Naive thymus-derived CD8-positive, alpha-beta T cell (primary cell): ENCODE measurements around the gene DENND1B. TPM values are rescaled to one million over a fixed set of nuclear protein-coding genes. Genes with fewer than 3 reads are reported as not detected.
A peak's percentile ranks its signal among the peaks of the same experiment; 100 is the strongest.

Experiments used
- ATAC-seq, 2 donors: fragments of 150-1000 bp; cut with Tn5 transposase in 1 of 2; sonication (Bioruptor Pico), chemical (Tn5 transposase) in 1 of 2; 1 replicate in 1 of 2; 2 replicates in 1 of 2; pipeline ENCODE4 v1.10.0; 2021; ENCODE audit warnings: mild to moderate bottlenecking in 2 of 2, moderate library complexity in 2 of 2
- POLR2A ChIA-PET: fragments of 350-600 bp; sonication (Branson Sonifier 250); formaldehyde crosslinking; loops from one replicate; lab custom pipeline; 2021; ENCODE audit warnings: antibody characterized with exemption; lab: Charles Lee
- DNase-seq, 10 donors: peaks; one replicate each; pipeline versions ENCODE4 v3.0.0 to v3.0.0-alpha.2; 2020 to 2022
- H3K27ac Mint-ChIP-seq, 10 donors: one replicate each; pipeline ENCODE4 v1.8.0; 2020 to 2022; ENCODE audit warnings: mild to moderate bottlenecking in 10 of 10, mixed read lengths in 10 of 10, moderate library complexity in 4 of 10, inconsistent platforms in 1 of 10
- H3K27me3 Mint-ChIP-seq, 5 donors: one replicate each; pipeline ENCODE4 v1.8.0; 2021 to 2022; ENCODE audit warnings: mixed read lengths in 5 of 5
- H3K36me3 Mint-ChIP-seq, 3 donors: one replicate each; pipeline ENCODE4 v1.8.0; 2020 to 2022; ENCODE audit warnings: mixed read lengths in 3 of 3, mild to moderate bottlenecking in 2 of 3, inconsistent platforms in 1 of 3
- H3K4me1 Mint-ChIP-seq, 4 donors: one replicate each; pipeline ENCODE4 v1.8.0; 2021 to 2022; ENCODE audit warnings: mixed read lengths in 4 of 4
- H3K4me3 Mint-ChIP-seq, 10 donors: one replicate each; pipeline ENCODE4 v1.8.0; 2020 to 2022; ENCODE audit warnings: mild to moderate bottlenecking in 10 of 10, mixed read lengths in 10 of 10, moderate library complexity in 6 of 10, inconsistent platforms in 1 of 10
- H3K9me3 Mint-ChIP-seq, 9 donors: one replicate each; pipeline ENCODE4 v1.8.0; 2020 to 2022; ENCODE audit warnings: mixed read lengths in 9 of 9, mild to moderate bottlenecking in 3 of 9, inconsistent platforms in 1 of 9, moderate library complexity in 1 of 9
- polyA plus RNA-seq, 3 donors: library from polyadenylated mRNA; unstranded; fragments of 300-500 nt; fragmentation: Illumina TruSeq; gene quantifications; one replicate each; pipeline ENCODE4 v1.2.3, GENCODE V29; 2021
- total RNA-seq, 8 experiments: library from RNA in 2 of 8; stranded (reverse) in 2 of 8; gene quantifications; one replicate each; pipeline ENCODE4 v1.2.3 and lab custom pipeline; 2021 to 2026

Gene DENND1B
- total and polyA plus RNA-seq, 5 experiments from 2014 or later, result 5.5 to 14.0 (median 9.4) TPM

DNA sequence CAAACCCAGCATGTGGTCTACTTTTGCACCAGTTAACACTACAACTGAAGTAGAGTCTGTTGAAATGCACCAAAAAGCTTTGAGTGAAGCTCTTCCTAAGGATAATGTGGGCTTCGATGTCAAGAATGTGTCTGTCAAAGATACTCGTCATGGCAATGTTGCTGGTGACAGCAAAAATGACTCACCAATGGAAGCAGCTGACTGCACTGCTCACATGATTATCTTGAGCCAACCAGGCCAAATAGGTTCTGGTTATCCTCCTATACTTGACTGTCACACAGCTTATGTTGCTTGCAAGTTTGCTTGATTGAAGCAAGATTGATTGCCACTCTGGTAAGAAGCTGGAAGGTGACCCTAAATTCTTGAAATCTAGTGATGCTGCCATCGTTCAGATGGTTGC lies 85.2 kb downstream of the DENND1B start:
- DNase-seq (no peak), ATAC-seq (no peak)
- H3K27me3 Mint-ChIP-seq, result no peaks in the 10 kb centered on the region
- POLR2A ChIA-PET, result no interaction called here
- no peak overlapping the region for H3K4me3 Mint-ChIP-seq
- H3K36me3 Mint-ChIP-seq, result peaks cover 17 to 35% (median 24%) of the 10 kb centered on the region in 3 donors
- H3K4me1 Mint-ChIP-seq, result peaks cover 2 to 14% (median 13%) of the 10 kb centered on the region in 4 donors
- peaks cover 0 to 19% (median 11%) of the 10 kb centered on the region in 9 donors for H3K9me3 Mint-ChIP-seq
- no peak overlapping the region for H3K27ac Mint-ChIP-seq

DNA sequence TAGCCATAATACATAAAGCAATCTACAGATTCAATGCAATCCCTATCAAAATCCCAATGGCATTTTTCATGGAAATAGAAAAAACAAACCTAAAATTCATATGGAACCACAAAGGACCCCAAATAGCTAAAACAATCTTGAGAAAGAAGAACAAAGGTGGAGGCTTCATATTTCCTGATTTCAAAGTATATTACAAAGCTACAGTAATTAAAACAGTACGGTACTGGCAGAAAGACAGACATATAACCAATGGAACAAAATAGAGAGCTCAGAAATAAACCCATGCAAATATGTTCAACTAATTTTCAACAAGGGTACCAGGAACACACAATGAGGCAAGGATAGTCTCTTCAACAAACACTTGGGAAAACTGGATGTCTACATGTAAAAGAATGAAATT lies 87.0 kb downstream of the DENND1B start:
- H3K27me3 Mint-ChIP-seq, result no peaks in the 10 kb centered on the region
- H3K27ac Mint-ChIP-seq, result no peak overlapping the region
- ATAC-seq (no peak), DNase-seq (no peak)
- peaks cover 17 to 35% (median 24%) of the 10 kb centered on the region in 3 donors for H3K36me3 Mint-ChIP-seq
- POLR2A ChIA-PET, result no interaction called here
- peaks cover 2 to 16% (median 10%) of the 10 kb centered on the region in 4 donors for H3K4me1 Mint-ChIP-seq
- peaks cover 0 to 19% (median 11%) of the 10 kb centered on the region in 9 donors for H3K9me3 Mint-ChIP-seq
- no peak overlapping the region for H3K4me3 Mint-ChIP-seq

DNA sequence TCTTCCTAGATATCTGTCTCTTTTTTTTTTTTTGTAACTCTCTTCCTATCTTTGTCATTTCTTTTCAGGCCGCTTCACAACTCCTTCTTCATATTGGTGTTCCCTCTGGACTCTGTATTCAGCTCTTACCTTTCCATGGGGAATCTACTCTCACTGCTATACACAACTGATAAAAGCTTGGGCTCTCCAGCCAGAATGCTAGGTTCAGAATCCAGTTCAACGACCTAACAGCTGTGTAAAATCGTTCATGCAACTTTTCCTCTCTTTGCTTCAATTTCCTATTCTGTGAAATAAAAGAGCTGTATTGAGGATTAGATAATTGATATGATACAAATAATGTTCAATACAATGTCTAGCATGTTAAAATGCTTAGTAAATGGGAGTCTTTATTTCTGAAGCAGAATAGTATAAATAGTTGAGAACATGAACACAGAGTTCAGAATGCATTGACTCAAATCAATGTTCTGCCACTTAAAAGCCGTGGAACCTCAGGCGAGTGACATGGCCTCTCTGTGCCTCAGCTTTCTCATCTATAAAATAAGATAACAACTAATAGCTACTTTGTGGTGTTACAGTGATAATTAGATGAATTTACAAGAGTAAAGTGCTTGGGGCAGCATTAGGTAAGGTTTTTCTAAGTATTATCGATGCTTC lies 88.5 kb downstream of the DENND1B start:
- no peak for DNase-seq
- ATAC-seq, result no peak
- Mint-ChIP-seq H3K36me3 (peaks cover 21 to 35% (median 24%) of the 10 kb centered on the region in 3 donors), H3K9me3 (peaks cover 0 to 19% (median 11%) of the 10 kb centered on the region in 9 donors), H3K27ac (no peak overlapping the region), H3K4me3 (no peak overlapping the region), H3K27me3 (no peaks in the 10 kb centered on the region), H3K4me1 (peaks cover 7 to 22% (median 12%) of the 10 kb centered on the region in 4 donors)
- POLR2A ChIA-PET, result no interaction called here

DNA sequence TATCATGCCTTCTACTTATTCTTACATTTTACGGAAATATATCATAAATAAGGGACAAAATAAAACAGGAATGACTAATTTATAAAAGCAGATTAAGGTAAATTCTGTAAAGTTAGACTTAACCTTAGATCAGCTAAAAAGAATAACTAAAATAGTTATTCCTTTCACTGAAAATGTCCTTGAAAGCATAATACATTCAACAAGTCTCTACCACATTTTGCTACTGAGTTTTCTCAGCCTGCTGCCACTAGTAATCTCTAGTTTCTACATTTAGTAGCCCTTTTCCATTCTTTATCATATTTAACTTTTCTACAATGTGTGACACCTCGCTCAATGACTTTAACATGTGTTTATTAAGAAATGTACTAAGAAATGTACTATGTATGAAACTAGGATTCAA lies 89.0 kb downstream of the DENND1B start:
- Mint-ChIP-seq H3K9me3 (peaks cover 0 to 19% (median 11%) of the 10 kb centered on the region in 9 donors), H3K4me1 (peaks cover 7 to 21% (median 13%) of the 10 kb centered on the region in 4 donors), H3K36me3 (peaks cover 18 to 31% (median 24%) of the 10 kb centered on the region in 3 donors), H3K27ac (no peak overlapping the region), H3K27me3 (no peaks in the 10 kb centered on the region), H3K4me3 (no peak overlapping the region)
- ATAC-seq (no peak), DNase-seq (no peak)
- POLR2A ChIA-PET, result no interaction called here

DNA sequence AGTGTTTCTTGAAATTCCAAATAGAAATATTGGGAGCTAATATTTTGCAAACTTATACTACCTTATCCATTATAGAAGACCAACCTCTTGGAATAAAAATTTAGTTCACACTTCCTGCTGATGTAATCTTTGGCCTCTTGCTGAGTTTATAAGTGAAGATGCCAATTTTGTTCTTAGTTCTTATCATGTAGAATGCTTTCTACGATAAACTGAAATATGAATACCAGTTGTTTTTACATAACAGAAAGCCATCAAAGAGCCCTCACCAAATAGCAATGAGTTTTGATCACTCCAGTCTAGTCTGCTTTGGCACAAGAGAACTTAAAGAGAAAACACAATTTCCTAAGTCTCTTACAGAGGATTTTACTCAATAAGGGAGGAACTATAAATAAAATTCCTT lies 89.5 kb downstream of the DENND1B start:
- no peak for DNase-seq
- H3K36me3 Mint-ChIP-seq, result peaks cover 18 to 27% (median 24%) of the 10 kb centered on the region in 3 donors
- ATAC-seq, result no peak
- POLR2A ChIA-PET, result no interaction called here
- no peak overlapping the region for H3K4me3 Mint-ChIP-seq
- no peak overlapping the region for H3K27ac Mint-ChIP-seq
- peaks cover 7 to 21% (median 13%) of the 10 kb centered on the region in 4 donors for H3K4me1 Mint-ChIP-seq
- no peaks in the 10 kb centered on the region for H3K27me3 Mint-ChIP-seq
- H3K9me3 Mint-ChIP-seq, result peaks cover 0 to 19% (median 11%) of the 10 kb centered on the region in 9 donors

DNA sequence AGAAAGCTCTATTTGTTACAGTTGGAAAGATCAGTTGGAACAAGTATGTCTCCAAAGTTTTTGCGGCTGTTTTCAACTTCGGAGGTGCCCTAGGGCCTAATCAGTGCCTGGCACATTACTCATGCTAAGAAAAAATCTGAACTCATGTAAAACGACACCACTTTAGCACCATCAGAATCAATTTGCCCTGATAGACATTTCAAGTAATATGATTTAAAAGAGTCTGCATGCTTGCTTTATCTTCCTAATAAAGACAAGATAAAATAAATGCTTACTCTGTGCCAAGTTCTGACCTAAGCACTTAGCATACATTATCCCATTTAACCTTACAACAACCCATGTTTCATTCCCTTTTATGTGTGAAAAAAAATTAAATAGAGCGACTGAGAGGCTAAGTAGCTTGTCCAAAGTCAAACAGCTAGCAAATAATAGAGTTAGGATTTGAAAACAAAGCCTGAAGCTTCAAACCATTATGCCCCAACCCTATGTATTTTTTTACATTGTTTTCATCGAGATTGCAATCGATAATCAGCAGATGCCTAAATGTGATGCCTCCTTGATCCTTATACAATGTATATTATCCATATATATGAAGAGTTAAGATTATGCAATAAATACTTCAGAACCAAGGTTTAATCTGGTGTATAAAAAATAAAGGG lies 91.3 kb downstream of the DENND1B start:
- H3K27ac Mint-ChIP-seq, result no peak overlapping the region
- H3K9me3 Mint-ChIP-seq, result peaks cover 0 to 13% (median 11%) of the 10 kb centered on the region in 9 donors
- no peak overlapping the region for H3K4me3 Mint-ChIP-seq
- ATAC-seq, result no peak
- DNase-seq, result no peak
- H3K27me3 Mint-ChIP-seq, result no peaks in the 10 kb centered on the region
- peaks cover 11 to 15% (median 13%) of the 10 kb centered on the region in 3 donors for H3K36me3 Mint-ChIP-seq
- H3K4me1 Mint-ChIP-seq, result peaks cover 7 to 21% (median 13%) of the 10 kb centered on the region in 4 donors
- POLR2A ChIA-PET, result no interaction called here

DNA sequence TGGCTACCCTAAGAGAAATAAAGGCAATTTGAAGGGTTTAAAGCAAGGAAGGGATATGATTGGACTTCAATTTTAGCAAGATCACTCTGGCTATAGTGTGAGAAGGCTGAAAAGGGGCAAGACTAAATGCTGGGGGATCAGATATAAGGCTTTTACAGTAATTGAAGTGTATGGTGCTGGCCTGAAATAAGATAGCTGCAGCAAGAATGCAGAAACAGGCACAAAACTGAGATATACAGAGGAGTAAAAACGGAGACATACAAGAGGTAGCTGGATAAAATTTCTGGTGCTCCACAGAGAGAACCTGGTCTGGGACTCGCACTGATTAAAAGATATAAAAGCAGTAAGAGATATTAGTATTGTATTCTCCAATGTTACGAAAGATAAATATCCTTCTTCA lies 92.0 kb downstream of the DENND1B start:
- Mint-ChIP-seq H3K4me3 (no peak overlapping the region), H3K4me1 (peaks cover 7 to 21% (median 13%) of the 10 kb centered on the region in 4 donors), H3K27ac (no peak overlapping the region), H3K36me3 (peaks cover 4 to 8% (median 6%) of the 10 kb centered on the region in 3 donors), H3K27me3 (no peaks in the 10 kb centered on the region), H3K9me3 (peaks cover 0 to 6% (median 4%) of the 10 kb centered on the region in 9 donors)
- POLR2A ChIA-PET, result no interaction called here
- DNase-seq, result no peak
- ATAC-seq, result no peak

DNA sequence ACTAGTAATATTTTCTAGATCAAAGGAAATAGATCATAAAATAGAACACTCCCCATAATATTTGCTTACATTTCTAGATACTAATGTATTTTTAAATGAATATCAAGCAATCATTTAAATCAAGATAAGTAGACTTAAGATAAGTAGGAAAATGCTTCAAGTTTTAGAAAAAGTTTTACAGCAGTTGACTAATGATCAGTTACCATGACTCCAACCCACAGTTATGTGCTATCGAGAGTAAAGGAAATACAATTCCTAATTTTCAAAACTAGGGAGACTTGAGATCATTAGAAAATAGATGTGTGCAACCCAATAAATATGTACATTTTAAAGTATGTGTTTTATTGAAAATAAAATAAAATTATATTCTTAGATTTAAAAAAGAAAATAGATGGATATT lies 95.0 kb downstream of the DENND1B start:
- POLR2A ChIA-PET, result no interaction called here
- Mint-ChIP-seq H3K4me1 (peaks cover 10 to 28% (median 18%) of the 10 kb centered on the region in 4 donors), H3K27me3 (no peaks in the 10 kb centered on the region), H3K4me3 (no peak overlapping the region), H3K36me3 (peaks cover 0 to 3% (median 0%) of the 10 kb centered on the region in 3 donors), H3K9me3 (no peaks in the 10 kb centered on the region), H3K27ac (no peak overlapping the region)
- DNase-seq (no peak), ATAC-seq (no peak)

DNA sequence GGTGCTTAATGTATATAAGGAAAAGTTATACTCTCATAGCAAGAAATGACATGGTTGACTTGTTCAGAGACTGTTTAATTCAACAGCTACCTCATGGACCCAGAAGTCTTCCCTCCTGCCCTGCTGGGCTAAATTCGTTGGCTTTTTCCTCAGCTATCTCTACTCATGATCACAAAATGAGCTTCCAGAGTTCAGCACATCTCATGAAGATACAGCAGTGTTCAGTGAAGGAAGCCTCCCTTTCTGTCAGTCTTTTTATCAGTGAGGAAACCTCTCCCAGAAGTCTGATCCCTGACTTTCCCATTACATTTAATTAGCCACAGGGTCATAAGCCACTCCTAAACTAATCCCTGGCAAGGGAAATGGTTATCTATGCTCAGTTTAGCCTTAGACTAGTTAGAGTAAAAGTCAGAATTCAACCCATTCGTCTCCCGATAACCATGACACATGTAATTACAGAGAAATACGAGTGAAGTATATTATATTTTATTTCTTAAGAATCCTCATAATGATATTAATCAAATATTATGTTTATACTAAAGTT lies 97.5 kb downstream of the DENND1B start:
- Mint-ChIP-seq H3K27ac (no peak overlapping the region), H3K4me1 (peaks cover 10 to 28% (median 16%) of the 10 kb centered on the region in 4 donors), H3K27me3 (no peaks in the 10 kb centered on the region), H3K36me3 (peaks cover 0 to 3% (median 0%) of the 10 kb centered on the region in 3 donors), H3K9me3 (no peaks in the 10 kb centered on the region), H3K4me3 (no peak overlapping the region)
- DNase-seq, result no peak
- ATAC-seq, result no peak
- POLR2A ChIA-PET, result no interaction called here

DNA sequence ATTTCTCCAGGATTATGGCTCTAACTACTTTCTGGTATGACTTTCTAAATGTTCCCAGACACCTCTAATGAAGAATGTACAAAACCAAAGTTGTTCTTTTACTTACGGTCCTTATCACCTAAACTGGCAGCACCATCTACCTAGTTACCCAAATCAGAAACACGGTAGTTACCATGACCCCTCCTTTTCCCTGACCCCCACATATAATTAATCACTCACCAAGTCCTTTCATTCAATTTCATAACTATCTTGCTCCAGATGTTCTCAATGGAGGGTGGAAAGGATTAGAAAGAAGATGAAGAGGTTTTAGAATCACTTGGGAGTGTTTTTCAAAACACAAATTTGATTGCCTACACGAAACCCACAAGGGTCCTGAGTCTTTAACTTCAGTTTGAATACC lies 98.0 kb downstream of the DENND1B start:
- H3K36me3 Mint-ChIP-seq, result no peaks in the 10 kb centered on the region
- POLR2A ChIA-PET, result no interaction called here
- no peak overlapping the region for H3K27ac Mint-ChIP-seq

DNA sequence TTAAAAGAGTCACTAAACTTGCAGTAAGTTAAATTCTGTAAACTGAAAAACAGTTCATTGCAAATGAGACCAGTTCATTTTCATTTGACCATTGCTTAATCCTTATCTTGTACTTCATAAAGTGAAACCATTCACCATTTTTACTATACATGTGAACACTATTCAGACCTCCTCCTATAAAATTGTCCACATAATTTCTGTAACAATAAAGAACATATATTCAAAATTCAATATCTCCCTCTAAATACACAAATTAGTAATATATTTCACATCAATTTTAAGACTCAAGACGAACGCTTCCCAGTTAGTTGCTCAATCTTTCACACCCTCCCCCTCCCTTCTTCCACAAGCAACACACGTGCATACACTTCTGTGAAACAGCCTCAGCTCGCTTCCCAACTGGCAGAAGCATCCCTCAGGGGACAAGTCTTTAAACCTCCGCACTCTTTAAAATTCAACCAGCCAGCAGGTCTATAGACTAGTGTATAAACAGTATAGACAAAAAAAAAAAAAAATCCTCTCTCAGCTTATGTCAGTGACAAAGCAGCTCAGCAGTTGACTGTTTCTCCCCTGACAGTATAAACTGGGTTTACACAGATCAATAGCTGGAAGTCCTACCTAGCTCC lies 99.6 kb downstream of the DENND1B start:
- H3K27me3 Mint-ChIP-seq, result no peaks in the 10 kb centered on the region
- no peak for ATAC-seq
- H3K36me3 Mint-ChIP-seq, result peaks cover 0 to 7% (median 0%) of the 10 kb centered on the region in 3 donors
- peaks cover 4 to 21% (median 11%) of the 10 kb centered on the region in 4 donors for H3K4me1 Mint-ChIP-seq
- no peak for DNase-seq
- peak overlapping the region in 1 of 10 donors; percentile 24 for H3K27ac Mint-ChIP-seq
- H3K9me3 Mint-ChIP-seq, result no peaks in the 10 kb centered on the region
- H3K4me3 Mint-ChIP-seq, result peak overlapping the region in 1 of 10 donors; percentile 65
- POLR2A ChIA-PET, result no interaction called here

More for the DNA sequence above, 98.0 kb downstream of the DENND1B start:
- no peak for ATAC-seq
- Mint-ChIP-seq H3K4me1 (peaks cover 6 to 25% (median 11%) of the 10 kb centered on the region in 4 donors), H3K9me3 (no peaks in the 10 kb centered on the region), H3K4me3 (no peak overlapping the region), H3K27me3 (no peaks in the 10 kb centered on the region)
- DNase-seq, result no peak

DNA sequence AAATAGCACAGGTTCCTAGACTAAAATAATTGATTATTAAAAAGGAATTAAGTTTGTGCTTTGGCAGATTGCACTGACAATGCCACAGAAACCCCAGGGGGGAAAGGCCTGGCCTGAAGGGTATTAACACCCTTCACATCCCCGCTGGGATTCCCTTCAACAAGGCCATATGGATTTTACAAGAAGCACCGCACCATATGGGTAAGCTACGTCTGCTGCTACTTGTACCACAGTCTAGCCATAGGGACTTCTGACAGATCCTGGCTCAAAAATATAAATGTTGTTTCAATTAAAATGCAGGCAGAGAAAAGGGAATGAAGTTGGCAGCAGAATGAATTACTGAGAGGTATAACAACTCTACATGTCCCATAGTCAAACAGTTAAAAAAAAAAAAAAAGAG lies 101.0 kb downstream of the DENND1B start:
- no peak for ATAC-seq
- Mint-ChIP-seq H3K27ac (no peak overlapping the region), H3K27me3 (no peaks in the 10 kb centered on the region), H3K4me1 (peaks cover 4 to 21% (median 11%) of the 10 kb centered on the region in 4 donors), H3K36me3 (peaks cover 0 to 9% (median 0%) of the 10 kb centered on the region in 3 donors), H3K9me3 (no peaks in the 10 kb centered on the region), H3K4me3 (no peak overlapping the region)
- DNase-seq, result no peak
- POLR2A ChIA-PET, result no interaction called here
